GM11168 (cell line): Measurements from ENCODE around the gene PRSS57.
"Not testable (repeated sequence)": the region's sequence is repeated elsewhere in the genome, so short reads cannot be mapped to it uniquely, and the experiment has no call there.

Source experiments
- in situ Hi-C: fragments of 300-500 bp; cut with MboI; formaldehyde crosslinking; loops from one replicate; pipeline ENCODE4 v1.12.0; 2022; ENCODE audit warnings: low sequenced_read_pairs; ENCODE audit not compliant: unreplicated experiment

PRSS57 gene

GRCh38 chr19:703651-704446 is 8.6 kb upstream of the PRSS57 start:
- in situ Hi-C loops = no loop called here

GRCh38 chr19:703329-703650 is 8.0 kb upstream of the PRSS57 start:
- in situ Hi-C loops = no loop called here

- in situ Hi-C loops = not testable (repeated sequence)
Observed at GRCh38 chr19:702847-703246, 7.6 kb upstream of the PRSS57 start.

- in situ Hi-C loops = not testable (repeated sequence)
Observed at GRCh38 chr19:699885-700284, 4.6 kb upstream of the PRSS57 start.

GRCh38 chr19:698529-698928 is 3.3 kb upstream of the PRSS57 start:
- in situ Hi-C loops = not testable (repeated sequence)

- in situ Hi-C loops = no loop called here
Observed at GRCh38 chr19:694481-695351, 536 bp downstream of the PRSS57 start.

GRCh38 chr19:690203-690602 is 5.0 kb downstream of the PRSS57 start:
- in situ Hi-C loops = no loop called here

GRCh38 chr19:688992-689391 is 6.3 kb downstream of the PRSS57 start:
- in situ Hi-C loops = no loop called here

- in situ Hi-C loops = no loop called here
Observed at GRCh38 chr19:688214-688613, 7.0 kb downstream of the PRSS57 start.

- in situ Hi-C loops = no loop called here
Observed at GRCh38 chr19:687569-688166, 7.6 kb downstream of the PRSS57 start.

- in situ Hi-C loops = no loop called here
Observed at GRCh38 chr19:686589-687297, 8.5 kb downstream of the PRSS57 start.

- in situ Hi-C loops = no loop called here
Observed at GRCh38 chr19:685454-685931, 9.8 kb downstream of the PRSS57 start.

GRCh38 chr19:682678-683320 is 12.5 kb downstream of the PRSS57 start:
- in situ Hi-C loops = no loop called here

GRCh38 chr19:681029-682019 is 13.9 kb downstream of the PRSS57 start:
- in situ Hi-C loops = no loop called here

- in situ Hi-C loops = no loop called here
Observed at GRCh38 chr19:680287-681028, 14.8 kb downstream of the PRSS57 start.

GRCh38 chr19:679418-680286 is 15.6 kb downstream of the PRSS57 start:
- in situ Hi-C loops = no loop called here

- in situ Hi-C loops = no loop called here
Observed at GRCh38 chr19:678791-679388, 16.4 kb downstream of the PRSS57 start.
